ENCODE measurements around the gene ZNF600.
"Not testable (repeated sequence)": the region's sequence is repeated elsewhere in the genome, so short reads cannot be mapped to it uniquely, and the experiment has no call there.

ZNF600 gene

DNA sequence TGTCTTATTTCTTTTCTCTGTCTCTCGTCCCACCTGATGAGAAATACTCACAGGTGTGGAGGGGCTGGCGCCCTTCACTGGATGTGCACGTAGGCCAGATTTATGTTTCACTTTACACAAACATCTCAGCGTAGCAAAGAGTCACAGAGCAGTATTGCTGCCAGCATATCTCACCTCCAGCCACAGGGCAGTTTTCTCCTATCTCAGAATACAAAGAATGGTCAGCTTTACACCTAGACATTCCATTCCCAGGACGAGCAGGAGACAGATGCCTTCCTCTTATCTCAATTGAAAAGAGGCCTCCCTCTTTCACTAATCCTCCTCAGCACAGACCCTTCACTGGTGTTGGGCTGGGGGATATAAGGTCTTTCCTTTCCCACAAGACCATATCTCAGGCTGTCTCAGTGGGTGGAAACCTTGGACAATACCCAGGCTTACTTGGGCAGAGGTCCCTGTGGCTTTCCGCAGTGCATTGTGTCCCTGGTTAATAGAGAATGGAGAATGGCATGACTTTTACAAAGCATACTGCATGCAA is 44.6 kb downstream of the ZNF600 start:
- DNase-seq (ENCODE audit: low read depth in 3 of 3), result no peak

- not testable (repeated sequence) for DNase-seq (ENCODE audit: low read depth in 3 of 3)
Measured at GRCh38 chr19:52741371-52741770, 45.2 kb downstream of the ZNF600 start.

GRCh38 chr19:52739576-52739975 is 47.0 kb downstream of the ZNF600 start:
- no peak for DNase-seq (ENCODE audit: low read depth in 3 of 3)

DNA sequence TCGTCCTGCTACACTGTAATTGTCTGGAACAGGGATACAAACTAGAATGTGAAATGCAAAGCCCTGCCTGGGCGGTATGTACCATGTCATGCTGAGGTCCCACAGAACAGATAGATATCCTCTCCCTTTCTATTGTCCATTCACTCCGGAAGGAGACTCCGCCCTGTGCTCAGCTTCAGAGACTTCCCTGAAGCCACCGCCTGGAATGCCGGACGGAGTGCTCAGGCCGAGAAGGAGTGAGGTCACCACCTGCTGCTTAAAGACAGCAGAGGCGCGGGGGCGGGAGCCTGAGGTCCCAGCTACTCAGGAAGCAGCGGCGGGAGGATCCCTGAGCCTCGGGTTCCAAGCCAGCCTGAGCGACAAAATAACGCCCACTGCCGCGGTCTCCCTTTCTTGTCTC is 50.9 kb downstream of the ZNF600 start:
- no peak for DNase-seq (ENCODE audit: low read depth in 3 of 3)

DNA sequence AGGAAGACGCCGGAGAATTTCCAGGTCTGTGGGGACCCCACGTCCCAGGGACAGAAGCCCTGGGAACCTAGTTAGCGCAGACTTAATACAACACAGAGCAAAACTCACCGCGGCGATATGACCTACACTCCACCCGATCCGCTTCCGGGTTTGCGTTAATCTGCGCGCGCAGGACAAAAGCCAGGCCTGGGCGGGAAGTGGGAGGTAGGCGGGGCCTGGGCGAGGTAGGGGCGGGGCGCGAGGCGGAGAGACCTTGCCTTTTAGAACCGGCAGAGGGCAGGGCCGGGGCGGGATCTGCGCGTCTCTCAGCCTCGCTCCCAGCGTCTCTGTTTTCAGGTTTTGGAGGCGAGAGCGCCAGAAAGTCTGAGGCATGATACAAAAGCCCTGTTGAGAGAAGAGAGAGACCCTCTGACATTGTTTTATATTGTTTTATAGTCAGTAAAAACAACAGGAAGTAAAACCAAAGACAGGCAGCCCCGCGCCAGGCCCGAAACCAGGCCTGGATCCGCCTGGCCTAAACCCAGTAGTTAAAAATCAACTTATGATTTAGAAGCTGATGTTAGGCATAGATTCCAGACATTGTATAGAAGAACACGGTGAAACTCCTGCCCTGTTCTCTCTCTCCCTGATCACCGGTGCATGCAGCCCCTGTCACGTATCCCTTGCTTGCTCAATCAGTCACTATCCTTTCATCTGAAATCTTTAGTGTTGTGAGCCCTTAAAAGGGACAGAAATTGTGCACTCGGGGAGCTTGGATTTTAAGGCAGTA is 51.5 kb downstream of the ZNF600 start, which contains the start of gene ZNF611:
Gene ZNF611, minus strand, starts transcription at position 152 of the 769 bp plus-strand sequence. CDS start 19,150 bp downstream, outside the sequence.
- DNase-seq (ENCODE audit: low read depth in 3 of 3), result peak; percentile 97 to 98 (median 97)

DNA sequence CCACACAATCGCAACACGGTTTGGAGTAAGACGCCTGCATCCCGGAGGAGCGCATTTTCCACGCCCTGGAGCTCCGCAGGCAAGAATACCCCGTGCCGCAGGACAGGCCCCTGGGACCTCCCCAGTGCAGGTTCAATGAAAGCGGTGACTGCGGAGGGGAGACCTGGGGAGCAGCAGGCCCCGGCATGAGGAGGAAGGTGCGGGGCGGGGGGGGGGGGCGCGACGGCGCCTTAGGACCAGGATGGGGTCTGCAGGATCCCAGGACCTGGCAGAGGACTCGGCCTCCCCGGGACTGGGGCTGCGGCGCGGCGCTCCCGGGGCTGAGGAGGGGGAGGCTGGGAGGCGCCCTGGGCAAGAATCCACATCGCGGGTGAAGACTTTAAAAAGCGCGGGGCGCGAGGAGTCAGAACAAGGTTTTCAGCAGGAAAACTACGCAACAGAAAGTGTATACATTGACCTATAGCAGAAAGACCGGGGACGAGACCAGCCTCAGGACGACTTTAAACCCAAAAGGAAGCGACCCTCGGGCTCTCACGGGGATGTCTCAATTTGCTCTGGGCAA is 52.2 kb downstream of the ZNF600 start:
- DNase-seq (ENCODE audit: low read depth in 3 of 3), result no peak

DNA sequence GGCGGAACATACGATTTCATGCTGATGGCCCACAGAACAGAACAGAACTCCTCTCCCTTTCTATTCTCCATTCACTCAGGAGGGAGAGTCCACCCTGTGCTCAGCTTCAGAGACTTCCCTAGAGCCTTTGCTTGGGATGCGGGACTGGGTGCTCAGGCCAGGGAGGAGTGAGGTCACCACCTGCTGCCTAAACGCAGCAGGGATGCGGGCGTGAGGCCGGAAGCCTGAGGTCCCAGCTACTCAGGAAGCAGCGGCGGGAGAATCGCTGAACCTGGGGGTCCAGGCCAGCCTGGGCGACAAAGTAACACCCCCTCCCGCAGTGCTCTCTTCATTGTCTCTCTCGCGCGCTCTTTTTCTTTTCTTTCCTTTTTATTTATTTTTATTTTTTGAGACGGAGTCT is 60.5 kb downstream of the ZNF600 start:
- DNase-seq (ENCODE audit: low read depth in 3 of 3), result not testable (repeated sequence)

DNA sequence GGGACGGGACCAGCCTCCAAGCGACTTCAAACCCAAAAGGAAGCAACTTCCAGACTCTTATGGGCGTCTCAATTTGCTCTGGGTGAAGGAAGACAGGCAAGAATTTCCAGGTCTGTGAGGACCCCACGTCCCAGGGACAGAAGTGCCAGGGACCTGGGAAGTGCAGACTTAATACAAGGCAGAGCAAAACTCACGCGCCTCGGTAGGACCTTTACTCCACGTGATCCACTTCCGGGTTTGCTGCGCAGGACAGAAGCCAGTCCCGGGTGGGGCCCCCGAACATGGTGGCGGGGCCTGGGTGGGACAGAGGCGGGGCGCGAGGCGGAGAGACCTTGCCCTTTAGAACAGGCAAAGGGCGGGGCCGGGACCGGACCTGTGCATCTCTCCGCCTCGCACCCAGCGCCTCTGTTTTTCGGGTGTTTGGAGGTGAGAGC is 61.0 kb downstream of the ZNF600 start:
- DNase-seq (ENCODE audit: low read depth in 3 of 3), result no peak

- DNase-seq (ENCODE audit: low read depth in 3 of 3), result no peak
Measured at GRCh38 chr19:52724701-52725514, 61.7 kb downstream of the ZNF600 start.

DNA sequence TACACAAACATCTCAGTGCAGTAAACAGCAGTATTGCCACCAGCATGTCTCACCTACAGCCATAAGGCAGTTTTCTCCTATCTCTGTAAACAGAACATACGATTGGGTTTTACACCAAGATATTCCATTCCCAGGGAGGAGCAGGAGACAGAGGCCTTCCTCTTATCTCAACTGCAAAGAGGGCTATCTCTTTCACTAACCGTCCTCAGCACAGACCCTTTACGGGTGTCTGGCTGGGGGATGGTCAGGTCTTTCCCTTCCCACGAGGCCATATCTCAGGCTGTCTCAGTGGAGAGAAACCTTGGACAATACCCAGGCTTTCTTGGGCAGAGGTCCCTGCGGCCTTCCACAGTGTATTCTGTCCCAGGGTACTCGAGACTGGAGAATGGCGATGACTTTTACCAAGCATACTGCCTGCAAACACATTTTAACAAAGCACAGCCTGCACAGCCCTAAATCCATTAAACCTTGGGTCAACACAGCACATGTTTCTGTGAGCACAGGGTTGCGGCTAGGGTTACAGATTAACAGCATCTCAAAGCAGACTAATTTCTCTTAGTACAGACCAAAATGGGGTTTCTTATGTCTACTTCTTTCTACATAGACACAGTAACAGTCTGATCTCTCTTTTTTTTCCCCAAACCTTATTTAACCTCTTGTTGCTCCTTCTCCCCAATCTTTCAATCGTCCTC is 62.5 kb downstream of the ZNF600 start:
- not testable (repeated sequence) for DNase-seq (ENCODE audit: low read depth in 3 of 3)

DNA sequence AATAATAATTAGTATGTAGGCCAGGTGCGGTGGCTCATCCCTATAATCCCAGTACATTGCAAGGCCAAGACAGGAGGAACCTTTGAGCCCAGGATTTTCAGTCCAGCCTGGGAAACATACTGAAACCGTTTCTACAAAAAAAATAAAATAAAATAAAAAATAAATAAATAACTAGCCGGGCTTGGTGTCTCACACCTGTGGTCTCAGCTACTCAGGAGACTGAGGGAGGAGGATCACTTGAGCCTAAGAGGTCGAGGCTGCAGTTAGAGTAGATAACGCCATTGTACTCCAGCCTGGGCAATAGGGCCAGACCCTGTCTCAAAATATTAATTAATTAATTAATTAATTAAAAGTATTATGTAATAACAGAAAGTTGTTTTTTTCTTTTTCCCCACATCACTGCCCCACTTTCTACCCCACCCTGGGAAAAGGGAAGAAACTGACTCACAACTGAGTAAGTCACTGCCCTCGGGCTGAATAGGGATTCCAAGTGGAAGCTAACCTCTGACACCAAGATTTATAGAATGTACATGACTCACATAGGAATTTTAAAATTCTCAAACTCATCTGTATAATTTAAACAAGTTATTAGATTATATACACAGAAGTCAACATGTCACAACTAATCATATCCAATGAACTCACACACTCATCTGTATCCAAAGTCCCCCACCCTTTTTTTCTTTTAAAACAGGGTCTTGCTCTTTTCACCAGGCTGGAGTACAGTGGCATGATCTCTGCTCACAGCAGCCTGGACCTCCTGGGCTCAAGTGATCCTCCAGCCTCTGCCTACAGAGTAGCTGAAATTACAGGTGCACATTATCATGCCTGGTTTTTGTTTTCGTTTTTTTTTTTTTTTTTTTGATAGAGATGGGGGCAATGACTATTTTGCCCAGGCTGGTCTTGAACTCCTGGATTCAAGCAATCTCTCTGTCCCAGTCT is 64.3 kb downstream of the ZNF600 start:
- no peak for DNase-seq (ENCODE audit: low read depth in 3 of 3)

DNA sequence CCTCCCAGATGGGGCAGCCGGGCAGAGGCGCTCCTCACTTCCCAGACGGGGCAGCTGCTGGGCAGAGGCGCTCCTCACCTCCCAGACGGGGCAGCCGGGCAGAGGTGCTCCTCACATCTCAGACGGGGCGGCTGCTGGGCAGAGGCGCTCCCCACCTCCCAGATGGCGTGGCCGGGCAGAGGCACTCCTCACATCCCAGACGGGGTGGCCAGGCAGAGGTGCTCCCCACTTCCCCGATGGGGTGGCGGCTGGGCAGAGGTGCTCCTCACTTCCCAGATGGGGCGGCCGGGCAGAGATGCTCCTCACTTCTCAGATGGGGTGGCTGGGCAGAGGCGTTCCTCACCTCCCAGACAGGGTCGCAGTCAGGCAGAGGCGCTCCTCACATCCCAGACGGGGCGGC is 66.0 kb downstream of the ZNF600 start:
- not testable (repeated sequence) for DNase-seq (ENCODE audit: low read depth in 3 of 3)

DNA sequence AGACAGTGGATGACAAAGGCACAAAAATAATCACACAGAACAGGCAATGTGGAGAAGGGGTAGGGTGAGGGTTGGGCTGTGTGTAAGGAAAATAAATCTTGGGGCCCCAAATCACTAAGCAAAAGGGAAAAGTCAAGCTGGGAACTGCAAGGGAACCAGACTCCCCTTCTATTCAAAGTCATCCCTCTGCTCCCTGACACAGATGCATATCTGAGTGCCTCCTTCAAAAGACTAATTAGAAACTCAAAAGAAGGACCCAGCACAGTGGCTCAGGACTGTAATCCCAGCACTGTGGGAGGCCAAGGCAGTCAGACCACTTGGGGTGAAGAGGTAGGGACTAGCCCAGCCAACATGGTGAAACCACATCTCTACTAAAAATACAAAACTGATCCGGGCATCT is 70.1 kb downstream of the ZNF600 start:
- DNase-seq (ENCODE audit: low read depth in 3 of 3), result no peak

DNA sequence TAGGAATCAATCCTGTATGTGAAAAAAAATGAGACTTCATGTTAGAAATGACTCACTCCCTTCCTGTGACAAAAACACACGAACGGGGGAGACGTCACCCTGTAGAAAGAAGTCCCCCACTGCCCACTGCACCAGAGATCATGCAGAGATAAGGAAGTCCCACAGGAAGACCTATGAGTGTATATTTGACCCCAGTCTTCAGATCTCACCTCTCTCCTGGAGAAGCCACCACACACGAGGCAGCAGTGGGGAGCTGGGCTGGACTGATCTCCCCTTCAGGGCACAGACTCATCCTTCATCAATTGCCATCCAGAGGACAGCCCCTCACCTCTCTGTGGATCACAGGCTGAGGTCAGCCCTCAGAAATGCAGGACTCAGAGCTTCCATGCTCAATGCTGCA is 70.7 kb downstream of the ZNF600 start:
- not testable (repeated sequence) for DNase-seq (ENCODE audit: low read depth in 3 of 3)

DNA sequence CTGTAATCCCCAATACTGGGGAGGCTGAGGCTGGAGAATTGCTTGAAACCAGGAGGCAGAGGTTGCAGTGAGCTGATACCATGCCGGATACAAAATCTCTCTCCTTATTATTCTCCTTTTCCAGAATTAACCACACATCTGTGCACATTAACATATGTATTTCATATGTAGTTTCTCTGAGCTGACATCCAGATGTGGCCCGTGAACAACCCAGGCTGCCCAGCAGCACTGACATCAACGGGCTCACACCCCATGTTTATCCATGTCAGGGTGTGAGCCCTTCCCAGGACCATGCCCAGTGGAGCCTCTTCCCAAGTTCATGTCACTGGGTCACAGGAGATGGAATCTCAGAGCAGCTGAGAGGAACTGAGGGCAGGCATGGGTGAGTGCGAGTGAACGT is 71.3 kb downstream of the ZNF600 start:
- not testable (repeated sequence) for DNase-seq (ENCODE audit: low read depth in 3 of 3)
